Osteoblast (primary cell): ENCODE measurements around the gene CCNF. TPM values are rescaled to one million over a fixed set of nuclear protein-coding genes. Genes with fewer than 3 reads are reported as not detected.

Source experiments
- DNase-seq: peaks from one replicate; pipeline ENCODE4 v3.0.0; 2011; ENCODE audit warnings: low spot score, mixed read lengths; ENCODE audit not compliant: insufficient read length; ENCODE audit errors: missing footprints
- H2AFZ ChIP-seq: 2 replicates; pipeline ENCODE4 v1.6.0; 2011; ENCODE audit warnings: mild to moderate bottlenecking, low read length
- H3K27ac ChIP-seq: 2 replicates; pipeline ENCODE4 v1.5.1; 2011; ENCODE audit warnings: mild to moderate bottlenecking, low read depth, low read length, moderate library complexity
- H3K27me3 ChIP-seq: 2 replicates; pipeline ENCODE4 v1.6.0; 2012; ENCODE audit warnings: mild to moderate bottlenecking, control low read depth, inconsistent platforms, low read length, moderate library complexity; ENCODE audit not compliant: insufficient read depth
- H3K36me3 ChIP-seq: 2 replicates; pipeline ENCODE4 v1.5.1; 2011; ENCODE audit warnings: mild to moderate bottlenecking, low read length, control low read depth, moderate library complexity; ENCODE audit not compliant: insufficient read depth
- H3K4me1 ChIP-seq: 2 replicates; pipeline ENCODE4 v1.5.1; 2011; ENCODE audit warnings: mild to moderate bottlenecking, low read length, control low read depth, moderate library complexity; ENCODE audit not compliant: insufficient read depth
- H3K4me2 ChIP-seq: 2 replicates; pipeline ENCODE4 v1.6.0; 2011; ENCODE audit warnings: mild to moderate bottlenecking, low read length; ENCODE audit not compliant: insufficient read depth
- H3K4me3 ChIP-seq: fragments of 200-600 bp; sonication (generic); 3 replicates; pipeline ENCODE4 v1.5.1; 2012; ENCODE audit warnings: mild to moderate bottlenecking, low read length, inconsistent platforms; ENCODE audit not compliant: insufficient read depth
- H3K79me2 ChIP-seq: 2 replicates; pipeline ENCODE4 v1.6.0; 2012; ENCODE audit warnings: mild to moderate bottlenecking, low read length, control low read depth, inconsistent platforms; ENCODE audit not compliant: insufficient read depth
- H3K9me3 ChIP-seq: 2 replicates; pipeline ENCODE4 v1.5.1; 2011; ENCODE audit warnings: low read depth, low read length, control low read depth
- H4K20me1 ChIP-seq: 2 replicates; pipeline ENCODE4 v1.6.0; 2012; ENCODE audit warnings: mild to moderate bottlenecking, low read length, control low read depth; ENCODE audit not compliant: insufficient read depth
- total RNA-seq: library from RNA; depleted of rRNA; stranded (reverse); fragments of >200 nt; gene quantifications from 2 replicates; pipeline ENCODE4 v1.2.3, GENCODE V29; 2012
- TF ChIP-seq, protein P1 (sequence below): IDR thresholded peaks from 2 replicates; pipeline ENCODE4 v1.5.1; 2011; ENCODE audit warnings: mild to moderate bottlenecking, low read depth, low read length, moderate library complexity; ENCODE audit errors: extremely low read depth

Gene CCNF
- total RNA-seq, 1 donor, result 6.9 TPM

DNA sequence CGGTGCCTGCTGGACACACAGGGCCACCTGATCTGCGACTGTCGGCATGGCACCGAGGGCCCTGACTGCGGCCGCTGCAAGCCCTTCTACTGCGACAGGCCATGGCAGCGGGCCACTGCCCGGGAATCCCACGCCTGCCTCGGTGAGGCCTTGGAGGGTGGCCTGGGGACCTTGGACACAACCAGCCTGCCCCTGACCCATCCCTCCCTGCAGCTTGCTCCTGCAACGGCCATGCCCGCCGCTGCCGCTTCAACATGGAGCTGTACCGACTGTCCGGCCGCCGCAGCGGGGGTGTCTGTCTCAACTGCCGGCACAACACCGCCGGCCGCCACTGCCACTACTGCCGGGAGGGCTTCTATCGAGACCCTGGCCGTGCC is 43.2 kb downstream of the CCNF start:
- Histone ChIP-seq H3K27ac (no peak overlapping the region), H2AFZ (no peak overlapping the region), H3K4me1 (peaks cover 13% of the 10 kb centered on the region), H3K4me2 (no peak overlapping the region), H3K4me3 (no peak overlapping the region), H3K27me3 (no peaks in the 10 kb centered on the region), H3K9me3 (no peaks in the 10 kb centered on the region), H3K79me2 (peaks cover 16% of the 10 kb centered on the region), H3K36me3 (no peaks in the 10 kb centered on the region), H4K20me1 (peaks cover 11% of the 10 kb centered on the region)
- no peak for DNase-seq
- TF ChIP-seq, protein P1, sequence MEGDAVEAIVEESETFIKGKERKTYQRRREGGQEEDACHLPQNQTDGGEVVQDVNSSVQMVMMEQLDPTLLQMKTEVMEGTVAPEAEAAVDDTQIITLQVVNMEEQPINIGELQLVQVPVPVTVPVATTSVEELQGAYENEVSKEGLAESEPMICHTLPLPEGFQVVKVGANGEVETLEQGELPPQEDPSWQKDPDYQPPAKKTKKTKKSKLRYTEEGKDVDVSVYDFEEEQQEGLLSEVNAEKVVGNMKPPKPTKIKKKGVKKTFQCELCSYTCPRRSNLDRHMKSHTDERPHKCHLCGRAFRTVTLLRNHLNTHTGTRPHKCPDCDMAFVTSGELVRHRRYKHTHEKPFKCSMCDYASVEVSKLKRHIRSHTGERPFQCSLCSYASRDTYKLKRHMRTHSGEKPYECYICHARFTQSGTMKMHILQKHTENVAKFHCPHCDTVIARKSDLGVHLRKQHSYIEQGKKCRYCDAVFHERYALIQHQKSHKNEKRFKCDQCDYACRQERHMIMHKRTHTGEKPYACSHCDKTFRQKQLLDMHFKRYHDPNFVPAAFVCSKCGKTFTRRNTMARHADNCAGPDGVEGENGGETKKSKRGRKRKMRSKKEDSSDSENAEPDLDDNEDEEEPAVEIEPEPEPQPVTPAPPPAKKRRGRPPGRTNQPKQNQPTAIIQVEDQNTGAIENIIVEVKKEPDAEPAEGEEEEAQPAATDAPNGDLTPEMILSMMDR, result no peak

DNA sequence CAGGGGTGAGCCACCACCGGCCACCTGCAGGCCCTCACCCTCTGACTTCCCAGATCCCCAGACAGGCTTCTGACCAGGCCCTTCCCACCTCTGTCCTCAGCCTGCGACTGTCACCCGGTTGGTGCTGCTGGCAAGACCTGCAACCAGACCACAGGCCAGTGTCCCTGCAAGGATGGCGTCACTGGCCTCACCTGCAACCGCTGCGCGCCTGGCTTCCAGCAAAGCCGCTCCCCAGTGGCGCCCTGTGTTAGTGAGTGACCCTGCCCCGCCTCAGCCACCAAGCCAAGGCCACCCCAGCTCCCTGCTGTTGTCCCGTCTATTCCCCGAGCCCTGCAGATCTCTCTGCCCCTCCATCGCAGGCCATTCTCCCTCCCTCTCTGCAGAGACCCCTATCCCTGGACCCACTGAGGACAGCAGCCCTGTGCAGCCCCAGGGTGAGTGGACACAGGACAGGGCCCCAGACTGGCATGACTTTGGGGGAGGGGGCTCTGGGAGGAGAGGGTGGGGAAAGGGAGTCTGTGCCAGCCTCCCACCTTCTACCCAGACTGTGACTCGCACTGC is 43.7 kb downstream of the CCNF start:
- H3K79me2 ChIP-seq, result peaks cover 21% of the 10 kb centered on the region
- peaks cover 13% of the 10 kb centered on the region for H3K4me1 ChIP-seq
- H3K27ac ChIP-seq, result no peak overlapping the region
- H3K4me3 ChIP-seq, result no peak overlapping the region
- peaks cover 11% of the 10 kb centered on the region for H4K20me1 ChIP-seq
- DNase-seq, result no peak
- H3K36me3 ChIP-seq, result no peaks in the 10 kb centered on the region
- no peak overlapping the region for H3K4me2 ChIP-seq
- TF ChIP-seq, protein P1, result no peak
- H2AFZ ChIP-seq, result no peak overlapping the region
- no peaks in the 10 kb centered on the region for H3K9me3 ChIP-seq
- H3K27me3 ChIP-seq, result no peaks in the 10 kb centered on the region

- H3K27me3 ChIP-seq, result no peaks in the 10 kb centered on the region
- no peaks in the 10 kb centered on the region for H3K36me3 ChIP-seq
- peak overlapping the region; percentile 88 for H3K4me2 ChIP-seq
- H3K4me1 ChIP-seq, result peaks cover 10% of the 10 kb centered on the region
- H3K79me2 ChIP-seq, result peaks cover 26% of the 10 kb centered on the region
- H3K9me3 ChIP-seq, result no peaks in the 10 kb centered on the region
- no peak for DNase-seq
- no peak overlapping the region for H3K27ac ChIP-seq
- H3K4me3 ChIP-seq, result peak overlapping the region; percentile 50
- peaks cover 16% of the 10 kb centered on the region for H4K20me1 ChIP-seq
- H2AFZ ChIP-seq, result no peak overlapping the region
- TF ChIP-seq, protein P1, result no peak
Observed at GRCh38 chr16:2473446-2473926, 44.2 kb downstream of the CCNF start.

DNA sequence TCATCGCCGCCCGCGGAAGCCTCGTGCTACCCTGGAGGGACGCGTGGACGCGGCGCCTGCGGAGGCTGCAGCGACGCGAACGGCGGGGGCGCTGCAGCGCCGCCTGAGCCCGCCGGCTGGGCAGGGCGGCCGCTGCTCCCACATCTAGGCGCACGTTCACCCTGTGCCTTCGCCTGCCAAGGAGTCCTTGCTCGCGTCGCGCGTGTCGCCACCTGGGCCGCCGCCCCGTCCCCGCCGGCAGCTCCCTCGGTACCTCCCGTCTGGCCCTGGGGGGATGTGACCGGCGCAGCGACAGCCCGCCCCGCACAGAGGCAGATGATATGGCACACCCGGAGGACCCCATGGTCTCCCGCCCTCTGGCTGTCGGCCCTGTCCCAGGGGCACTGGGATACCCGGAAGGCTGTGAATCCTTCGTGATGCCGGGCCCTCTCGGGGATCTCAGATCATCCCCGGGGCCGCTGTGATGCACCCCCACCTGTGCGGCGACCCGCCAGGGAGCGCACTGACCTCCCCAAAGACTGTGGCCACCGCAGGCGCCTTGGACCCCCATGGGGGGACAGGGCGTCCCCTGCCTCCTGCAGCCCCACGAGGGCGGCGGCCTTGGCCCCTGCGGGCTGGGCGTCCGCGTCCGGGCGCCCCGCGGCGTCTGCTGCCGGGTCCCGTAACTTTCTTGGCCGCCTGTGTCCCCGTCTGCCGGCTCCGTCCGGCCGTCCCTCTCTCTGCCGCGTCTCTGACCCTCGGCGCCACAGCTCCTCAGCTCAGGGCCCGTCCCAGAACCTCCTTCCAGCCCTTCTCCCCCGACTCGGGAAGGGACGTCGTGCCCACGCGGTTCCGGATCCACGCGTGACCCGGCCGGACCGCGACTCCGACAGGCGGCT is 45.0 kb downstream of the CCNF start:
- Histone ChIP-seq H3K4me1 (peaks cover 9% of the 10 kb centered on the region), H3K4me3 (peak overlapping the region; percentile 83), H4K20me1 (peaks cover 18% of the 10 kb centered on the region), H3K36me3 (no peaks in the 10 kb centered on the region), H3K9me3 (no peaks in the 10 kb centered on the region), H2AFZ (peak overlapping the region; percentile 84), H3K27me3 (no peaks in the 10 kb centered on the region), H3K27ac (peak overlapping the region; percentile 63), H3K4me2 (peak overlapping the region; percentile 88), H3K79me2 (peaks cover 29% of the 10 kb centered on the region)
- DNase-seq, result peak; percentile 99
- TF ChIP-seq, protein P1, result peak; percentile 18
